GM23248 (cell line): Measurements from ENCODE around the gene LRP2BP. TPM values are rescaled to one million over a fixed set of nuclear protein-coding genes. Genes with fewer than 3 reads are reported as not detected.

Experiments
- DNase-seq: peaks from one replicate; pipeline ENCODE4 v3.0.0-alpha.2; 2015
- H2AFZ ChIP-seq: fragments of 200-600 bp; sonication (generic); 2 replicates; pipeline ENCODE4 v1.6.1; 2016; ENCODE audit warnings: antibody characterized with exemption
- H3F3A ChIP-seq: fragments of 200-600 bp; sonication (generic); 2 replicates; pipeline ENCODE4 v1.6.1; 2016; ENCODE audit warnings: mild to moderate bottlenecking, antibody characterized with exemption, mixed run types; ENCODE audit not compliant: insufficient read depth
- H3K27ac ChIP-seq: fragments of 200-600 bp; sonication (generic); 2 replicates; pipeline ENCODE4 v1.5.1; 2016; ENCODE audit warnings: mild to moderate bottlenecking
- H3K27me3 ChIP-seq: fragments of 200-600 bp; sonication (generic); replicated peaks from 2 replicates; pipeline ENCODE4 v1.6.1; 2016; ENCODE audit warnings: mild to moderate bottlenecking; ENCODE audit not compliant: insufficient read depth
- H3K36me3 ChIP-seq: fragments of 200-600 bp; sonication (generic); 2 replicates; pipeline ENCODE4 v1.6.1; 2016; ENCODE audit warnings: low read depth, mild to moderate bottlenecking
- H3K4me1 ChIP-seq: fragments of 200-600 bp; sonication (generic); 2 replicates; pipeline ENCODE4 v1.6.1; 2016; ENCODE audit warnings: mild to moderate bottlenecking; ENCODE audit not compliant: insufficient read depth
- H3K4me2 ChIP-seq: fragments of 200-600 bp; sonication (generic); one replicate; pipeline ENCODE4 v1.6.1; 2016; ENCODE audit warnings: mild to moderate bottlenecking; ENCODE audit not compliant: unreplicated experiment
- H3K4me3 ChIP-seq: fragments of 200-600 bp; sonication (generic); 2 replicates; pipeline ENCODE4 v1.5.1; 2016; ENCODE audit warnings: mild to moderate bottlenecking
- H3K79me2 ChIP-seq: fragments of 200-600 bp; sonication (generic); 2 replicates; pipeline ENCODE4 v1.6.1; 2016; ENCODE audit warnings: mild to moderate bottlenecking; ENCODE audit not compliant: insufficient read depth
- H3K9ac ChIP-seq: fragments of 200-600 bp; sonication (generic); 2 replicates; pipeline ENCODE4 v1.6.1; 2016; ENCODE audit warnings: mild to moderate bottlenecking
- H3K9me2 ChIP-seq: fragments of 200-600 bp; sonication (generic); 2 replicates; pipeline ENCODE4 v1.6.1; 2016; ENCODE audit warnings: mixed run types, mild to moderate bottlenecking, moderate library complexity; ENCODE audit not compliant: insufficient read depth
- H3K9me3 ChIP-seq: fragments of 200-600 bp; sonication (generic); one replicate; pipeline ENCODE4 v1.6.1; 2017; ENCODE audit warnings: low read depth
- H4K20me1 ChIP-seq: fragments of 200-600 bp; sonication (generic); 2 replicates; pipeline ENCODE4 v1.6.0; 2016; ENCODE audit not compliant: insufficient read depth
- EZH2 ChIP-seq: fragments of 200-600 bp; sonication (generic); IDR thresholded peaks from 2 replicates; pipeline ENCODE4 v1.6.1; 2018; ENCODE audit warnings: antibody characterized with exemption, mild to moderate bottlenecking; ENCODE audit not compliant: insufficient read depth, poor library complexity, severe bottlenecking
- EZH2phosphoT487 ChIP-seq: fragments of 200-600 bp; sonication (generic); IDR thresholded peaks from 2 replicates; pipeline ENCODE4 v1.6.1; 2018; ENCODE audit warnings: antibody characterized with exemption, moderate library complexity, mild to moderate bottlenecking, low read depth; ENCODE audit not compliant: insufficient read depth
- WGBS, 2 experiments: methylation state at CpG; one replicate each; pipeline ENCODE4 v1.1.6; 2015 to 2017; ENCODE audit warnings: low lambda C conversion rate in 2 of 2, low coverage in 1 of 2; ENCODE audit errors: missing lambda C conversion rate in 2 of 2; 5-methylcytosine and 5-hydroxymethylcytosine counted together
- in situ Hi-C: fragments of 300-500 bp; cut with MboI; formaldehyde crosslinking; loops from 2 replicates; pipeline ENCODE4 v1.15.0; 2020
- polyA plus RNA-seq: library from polyadenylated mRNA; unstranded; fragments of >200 nt; fragmentation: Nextera tagmentation; extraction: Ambion mirVana; gene quantifications from 2 replicates; pipeline ENCODE4 v1.2.1, GENCODE V29; 2016
- total RNA-seq: library from RNA; depleted of rRNA; stranded (reverse); fragments of >200 nt; shearing (Covaris generic); gene quantifications from 2 replicates; pipeline ENCODE4 v1.2.3, GENCODE V29; 2014

Gene LRP2BP
- total and polyA plus RNA-seq, 2 experiments from 2014 or later, result 0.76 TPM; not detected in 1

DNA sequence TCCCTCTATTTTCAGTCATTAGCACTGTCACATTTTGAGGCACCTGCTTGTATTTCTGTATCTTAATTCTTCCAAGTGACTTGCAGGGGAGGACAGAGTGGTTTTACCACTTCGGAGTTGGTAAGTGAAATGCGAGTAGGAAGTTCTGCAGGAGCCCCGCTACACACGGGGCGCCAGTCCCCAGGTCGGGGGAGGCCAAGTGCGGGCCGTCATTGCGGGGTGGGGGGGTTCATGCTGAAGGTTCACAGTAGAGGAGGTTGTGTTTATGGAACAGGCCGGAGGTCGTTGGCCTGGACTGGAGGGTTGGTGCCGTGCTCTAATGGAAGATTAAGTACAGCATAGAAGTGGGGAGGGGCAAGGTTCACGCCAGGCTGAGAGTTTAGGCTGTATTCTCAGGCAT, 44.0 kb downstream of the LRP2BP start:
- no peaks in the 10 kb centered on the region for H3K9me2 ChIP-seq
- H2AFZ ChIP-seq, result no peak overlapping the region
- H3K4me3 ChIP-seq, result no peak overlapping the region
- no peaks in the 10 kb centered on the region for H3K27me3 ChIP-seq
- in situ Hi-C loops, result no loop called here
- no peak overlapping the region for H3K27ac ChIP-seq
- peaks cover 14% of the 10 kb centered on the region; the same call in 1 of the 2 replicates for H3K36me3 ChIP-seq
- H4K20me1 ChIP-seq, result no peaks in the 10 kb centered on the region
- H3K4me2 ChIP-seq, result no peak overlapping the region
- TF ChIP-seq EZH2 (no peak), EZH2phosphoT487 (no peak)
- no peak overlapping the region for H3K9ac ChIP-seq
- WGBS, 2 experiments, result 97 to 98% methylated on average over 12 to 13 of the region's 13 CpGs
- H3K4me1 ChIP-seq, result no peaks in the 10 kb centered on the region
- 0 out of 2 replicates have a peak, but pooled peaks cover 2% of the 10 kb centered on the region for H3F3A ChIP-seq
- no peak for DNase-seq
- H3K9me3 ChIP-seq, result no peaks in the 10 kb centered on the region
- no peaks in the 10 kb centered on the region for H3K79me2 ChIP-seq

GRCh38 chr4:185346975-185347601, 48.6 kb downstream of the LRP2BP start:
- H3K9ac ChIP-seq, result no peak overlapping the region
- peaks cover 17% of the 10 kb centered on the region for H3F3A ChIP-seq
- H4K20me1 ChIP-seq, result no peaks in the 10 kb centered on the region
- no peak overlapping the region for H3K27ac ChIP-seq
- peaks cover 19% of the 10 kb centered on the region; the same call in 1 of the 2 replicates for H3K36me3 ChIP-seq
- no peaks in the 10 kb centered on the region for H3K9me3 ChIP-seq
- no peaks in the 10 kb centered on the region for H3K27me3 ChIP-seq
- peaks cover 17% of the 10 kb centered on the region for H3K4me1 ChIP-seq
- in situ Hi-C loops, result no loop called here
- TF ChIP-seq EZH2, result no peak
- TF ChIP-seq EZH2phosphoT487, result no peak
- H3K4me3 ChIP-seq, result no peak overlapping the region
- no peaks in the 10 kb centered on the region for H3K9me2 ChIP-seq
- no peak overlapping the region for H2AFZ ChIP-seq
- DNase-seq, result no peak
- WGBS, 2 experiments, result 92 to 95% methylated on average over 14 of the region's 14 CpGs
- no peaks in the 10 kb centered on the region for H3K79me2 ChIP-seq
- no peak overlapping the region for H3K4me2 ChIP-seq

DNA sequence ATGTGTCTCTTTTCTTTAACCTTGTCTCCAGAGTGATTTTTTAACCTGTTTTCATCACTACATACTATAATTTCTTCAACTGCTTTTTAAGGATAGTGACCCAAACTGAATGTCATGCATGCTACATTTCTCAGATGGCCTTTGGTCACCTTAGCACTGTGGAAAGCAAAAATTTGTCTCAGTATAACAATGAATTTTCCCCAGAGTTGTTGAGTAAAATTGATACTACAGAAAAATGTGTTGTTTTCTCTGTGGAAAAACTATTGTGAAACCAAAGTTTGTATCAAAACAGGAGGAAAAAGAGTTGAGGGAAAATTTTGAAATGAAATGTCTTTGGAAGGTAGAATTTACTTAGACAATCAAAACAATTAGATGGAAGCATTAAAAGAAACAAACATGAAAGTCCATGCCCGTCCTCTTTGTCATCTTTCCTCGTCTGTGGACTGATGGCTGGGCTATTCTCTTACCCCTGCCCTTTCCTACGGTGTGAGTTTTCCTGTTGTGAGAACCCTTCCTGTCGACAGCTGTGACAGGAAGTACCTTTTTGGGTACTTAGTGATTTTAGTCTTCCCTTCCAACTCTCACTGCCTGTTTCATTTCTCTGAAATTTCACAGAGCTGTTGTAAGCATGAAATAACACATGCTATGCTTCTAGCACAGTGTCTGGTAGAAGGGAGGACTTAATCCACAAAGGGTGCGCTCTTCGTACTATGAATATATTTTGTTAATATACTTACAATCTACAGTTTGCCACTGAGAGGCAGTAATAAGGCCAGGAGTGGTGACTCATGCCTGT, 50.8 kb downstream of the LRP2BP start:
- Histone ChIP-seq H3K4me3 (no peak overlapping the region), H3K9ac (peak overlapping the region; percentile 33; the same call in 1 of the 2 replicates), H3K36me3 (peaks cover 14% of the 10 kb centered on the region; the same call in 1 of the 2 replicates), H3K4me1 (peaks cover 17% of the 10 kb centered on the region), H3K4me2 (peak overlapping the region; percentile 3), H4K20me1 (no peaks in the 10 kb centered on the region), H3K9me3 (no peaks in the 10 kb centered on the region), H3K9me2 (no peaks in the 10 kb centered on the region), H3K27me3 (no peaks in the 10 kb centered on the region), H3K79me2 (no peaks in the 10 kb centered on the region), H3K27ac (peak overlapping the region; percentile 67), H3F3A (peaks cover 17% of the 10 kb centered on the region), H2AFZ (0 out of 2 replicates have a peak overlapping the region, but pooled peaks have one; percentile 33)
- TF ChIP-seq EZH2phosphoT487, result no peak
- TF ChIP-seq EZH2, result no peak
- 89 to 92% methylated on average over 6 of the region's 6 CpGs for WGBS, 2 experiments
- DNase-seq, result no peak
- in situ Hi-C loops, result no loop called here

DNA sequence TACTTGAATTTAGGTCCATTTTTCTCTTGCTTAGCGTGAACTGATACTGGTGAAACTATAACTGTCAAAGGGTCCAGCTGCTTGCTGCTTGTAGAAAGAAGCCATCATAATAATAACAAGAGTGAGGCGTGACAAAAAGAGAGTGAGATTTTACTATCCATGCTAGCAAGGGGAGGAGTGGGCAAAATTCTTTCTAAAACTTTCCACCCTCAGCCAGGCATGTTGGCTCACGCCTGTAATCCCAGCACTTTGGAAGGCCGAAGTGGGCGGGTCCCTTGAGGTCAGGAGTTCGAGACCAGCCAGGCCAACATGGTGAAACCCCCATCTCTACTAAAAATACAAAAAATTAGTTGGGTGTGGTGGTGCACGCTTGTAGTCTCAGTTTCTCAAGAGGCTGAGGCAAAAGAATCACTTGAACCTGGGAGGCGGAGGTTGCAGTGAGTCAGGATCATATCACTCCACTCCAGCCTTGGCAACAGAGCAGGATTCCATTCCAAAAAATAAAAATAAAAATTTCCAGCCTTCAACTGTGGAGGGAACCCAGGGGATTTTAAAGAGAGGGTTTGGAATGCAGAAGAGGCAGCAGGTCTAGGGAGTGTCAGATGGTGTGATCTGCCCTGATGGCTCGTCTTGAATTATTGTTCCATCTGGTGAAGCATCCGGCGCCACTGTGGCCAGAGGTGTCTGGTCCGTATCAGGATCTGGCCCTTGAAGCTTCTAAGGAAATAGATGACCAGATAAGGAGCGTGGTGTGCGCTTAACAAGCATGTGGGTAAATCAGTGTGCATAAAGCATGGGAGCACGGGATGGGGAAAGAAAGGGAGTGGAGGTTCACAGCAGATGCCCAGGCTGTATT, 51.8 kb downstream of the LRP2BP start:
- no peak for TF ChIP-seq EZH2phosphoT487
- no peak for TF ChIP-seq EZH2
- Histone ChIP-seq H3K4me3 (peak overlapping the region; percentile 26; the same call in 1 of the 2 replicates), H3K27ac (peak overlapping the region; percentile 67), H2AFZ (peak overlapping the region; percentile 33; the same call in 1 of the 2 replicates), H3K9me2 (no peaks in the 10 kb centered on the region), H3K27me3 (no peaks in the 10 kb centered on the region), H3K4me1 (peaks cover 17% of the 10 kb centered on the region), H3K79me2 (no peaks in the 10 kb centered on the region), H3K36me3 (peaks cover 17% of the 10 kb centered on the region), H3K9ac (peak overlapping the region; percentile 33; the same call in 1 of the 2 replicates), H3K9me3 (no peaks in the 10 kb centered on the region), H4K20me1 (no peaks in the 10 kb centered on the region), H3K4me2 (peak overlapping the region; percentile 3), H3F3A (peaks cover 17% of the 10 kb centered on the region)
- DNase-seq, result peak; percentile 53
- in situ Hi-C loops, result no loop called here
- 63 to 65% methylated on average over 15 of the region's 15 CpGs for WGBS, 2 experiments
